Breast epithelium (tissue), 4 donors: ENCODE measurements around the gene ASTN2. TPM values are rescaled to one million over a fixed set of nuclear protein-coding genes. Genes with fewer than 3 reads are reported as not detected.

Source experiments
- DNase-seq, 2 donors: peaks; one replicate each; pipeline ENCODE4 v3.0.0-alpha.2; 2019; ENCODE audit warnings: low spot score in 2 of 2
- H3K27ac ChIP-seq, 2 donors: fragments of 200-600 bp; sonication (generic) in 1 of 2; one replicate each; pipeline ENCODE4 v1.5.1; 2016 to 2019; ENCODE audit warnings: mild to moderate bottlenecking in 1 of 2
- H3K27me3 ChIP-seq, 2 donors: fragments of 200-600 bp; sonication (generic) in 1 of 2; one replicate each; pipeline versions ENCODE4 v1.5.1 to v1.6.0; 2017 to 2019; ENCODE audit warnings: control low read depth in 1 of 2, mild to moderate bottlenecking in 1 of 2
- H3K36me3 ChIP-seq: fragments of 200-600 bp; one replicate; pipeline ENCODE4 v1.5.1; 2019
- H3K4me1 ChIP-seq, 2 donors: fragments of 200-600 bp; sonication (generic); one replicate each; pipeline ENCODE4 v1.5.1; 2016 to 2019; ENCODE audit warnings: control low read depth in 1 of 2
- H3K4me3 ChIP-seq, 3 donors: fragments of 200-600 bp; sonication (generic); 1 replicate in 2 of 3; 2 replicates in 1 of 3; pipeline ENCODE4 v1.5.1; 2016 to 2019; ENCODE audit warnings: mild to moderate bottlenecking in 3 of 3, moderate library complexity in 2 of 3
- H3K9me3 ChIP-seq, 2 donors: fragments of 200-600 bp; sonication (generic) in 1 of 2; one replicate each; pipeline ENCODE4 v1.5.1; 2016 to 2019; ENCODE audit warnings: control low read depth in 1 of 2
- CTCF ChIP-seq, 3 donors: fragments of 450-650 bp; IDR thresholded peaks; one replicate each; pipeline ENCODE4 v1.5.1; 2016 to 2017; ENCODE audit warnings: antibody characterized with exemption in 3 of 3, mild to moderate bottlenecking in 3 of 3, moderate library complexity in 3 of 3
- POLR2A ChIP-seq: fragments of 450-650 bp; IDR thresholded peaks from one replicate; pipeline ENCODE4 v1.6.1; 2016; ENCODE audit warnings: antibody characterized with exemption, mild to moderate bottlenecking, moderate library complexity
- POLR2AphosphoS5 ChIP-seq, 3 donors: sonication (generic); formaldehyde crosslinking; IDR thresholded peaks; one replicate each; pipeline ENCODE4 v1.6.1; 2017; ENCODE audit warnings: antibody characterized with exemption in 3 of 3
- intact Hi-C: fragments of 100-400 bp; cut with DNase I; formaldehyde crosslinking; loops from one replicate; pipeline ENCODE4 v1.15.1; 2023; ENCODE audit warnings: low total_unique reads
- total RNA-seq, 3 donors: library from RNA; depleted of rRNA; stranded (reverse); fragments of >200 nt; gene quantifications; one replicate each; pipeline ENCODE4 v1.1.0, GENCODE V29; 2016

The ASTN2 gene
- total RNA-seq, 3 donors from 2014 or later, result 9.1 to 13.8 (median 9.8) TPM

DNA sequence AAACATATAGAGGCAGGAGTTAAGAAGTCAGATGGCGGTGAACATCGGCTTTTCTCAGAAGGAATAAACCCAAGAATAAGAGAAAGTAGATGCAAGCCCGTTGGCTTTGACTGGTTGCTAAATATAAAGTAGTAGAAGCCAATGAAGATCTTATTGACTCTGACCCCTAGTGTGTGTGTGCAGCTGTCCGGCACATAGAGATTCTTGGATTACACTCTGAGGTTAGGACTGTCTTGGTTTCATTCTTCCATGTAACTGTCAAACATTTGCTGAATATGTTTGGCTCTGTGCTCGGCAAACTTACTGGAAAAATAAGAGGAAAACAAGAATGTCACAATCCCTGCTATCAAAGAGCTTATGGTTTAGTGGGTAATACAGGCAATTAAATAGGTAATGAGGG is 54.9 kb downstream of the ASTN2 start:
- H3K9me3 ChIP-seq, result no peaks in the 10 kb centered on the region
- H3K4me3 ChIP-seq, result no peak overlapping the region
- DNase-seq, result no peak
- no peaks in the 10 kb centered on the region for H3K4me1 ChIP-seq
- TF ChIP-seq POLR2A (no peak), CTCF (IDR thresholded peaks at IDR 0.05) (no peak), POLR2AphosphoS5 (IDR thresholded peaks at IDR 0.05) (no peak)
- intact Hi-C loops, result no loop called here
- H3K36me3 ChIP-seq, result no peaks in the 10 kb centered on the region
- H3K27ac ChIP-seq, result no peak overlapping the region
- no peaks in the 10 kb centered on the region for H3K27me3 ChIP-seq

DNA sequence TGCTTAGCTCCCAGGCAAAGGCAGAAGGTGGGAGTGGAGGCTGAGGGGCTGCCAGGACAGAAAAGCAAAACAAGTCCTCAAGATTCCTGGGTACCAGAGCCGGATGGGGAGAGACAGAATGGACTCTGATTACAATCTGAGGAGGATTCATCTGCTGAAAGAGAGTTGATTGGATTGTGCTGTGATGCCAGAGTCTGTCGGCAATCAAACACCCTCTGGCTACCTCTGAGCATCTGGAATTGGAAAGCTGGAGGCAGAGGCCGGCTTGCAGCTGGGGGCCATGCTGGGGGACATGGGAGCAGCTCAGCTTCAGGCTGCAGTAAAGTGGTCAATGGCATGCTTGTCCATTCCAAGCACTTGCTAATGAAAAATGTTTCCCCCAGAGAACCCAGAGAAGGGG is 59.3 kb downstream of the ASTN2 start:
- Histone ChIP-seq H3K9me3 (no peaks in the 10 kb centered on the region), H3K4me1 (no peaks in the 10 kb centered on the region), H3K4me3 (no peak overlapping the region), H3K36me3 (no peaks in the 10 kb centered on the region), H3K27me3 (no peaks in the 10 kb centered on the region), H3K27ac (no peak overlapping the region)
- no peak for TF ChIP-seq POLR2AphosphoS5 (IDR thresholded peaks at IDR 0.05)
- no peak for TF ChIP-seq POLR2A
- no peak for TF ChIP-seq CTCF (IDR thresholded peaks at IDR 0.05)
- intact Hi-C loops, result no loop called here
- no peak for DNase-seq

GRCh38 chr9:117354997-117355396 is 59.9 kb downstream of the ASTN2 start:
- Histone ChIP-seq H3K36me3 (no peaks in the 10 kb centered on the region), H3K27ac (no peak overlapping the region), H3K4me3 (no peak overlapping the region), H3K9me3 (no peaks in the 10 kb centered on the region), H3K4me1 (no peaks in the 10 kb centered on the region), H3K27me3 (no peaks in the 10 kb centered on the region)
- TF ChIP-seq CTCF (IDR thresholded peaks at IDR 0.05) (no peak), POLR2AphosphoS5 (IDR thresholded peaks at IDR 0.05) (no peak), POLR2A (no peak)
- DNase-seq, result no peak
- intact Hi-C loops, result loop anchor here (5.0 kb wide), 1 partner anchor 1897 kb away; no protein-coding TSS in a partner anchor

DNA sequence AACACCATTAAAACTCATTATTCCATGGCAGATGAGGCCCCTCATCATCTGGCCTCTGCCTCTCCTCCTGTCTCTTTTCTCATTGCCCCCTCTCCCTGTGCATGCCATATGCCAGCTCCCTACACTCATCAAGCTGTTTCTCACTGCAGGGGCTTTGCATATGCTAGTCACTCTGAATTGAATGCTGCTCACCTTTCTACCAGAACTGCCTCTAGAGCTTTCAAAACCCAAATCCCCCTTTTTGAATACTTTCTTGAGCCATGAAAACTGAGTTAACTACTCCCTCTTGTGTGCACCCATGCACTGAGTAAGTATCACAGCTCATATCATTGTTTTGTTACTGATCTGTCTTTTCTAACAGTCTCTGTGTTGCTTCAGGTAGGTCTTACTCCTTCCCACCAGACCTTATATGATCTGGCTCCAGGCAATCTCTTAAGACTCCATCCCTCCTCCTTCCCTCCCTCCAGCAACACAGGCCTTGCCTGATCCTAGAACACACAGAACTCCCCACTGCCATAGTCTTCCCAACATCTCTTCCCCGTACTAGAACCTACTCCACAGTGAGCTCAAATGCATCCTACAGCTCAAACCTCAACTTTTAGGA is 60.5 kb downstream of the ASTN2 start:
- no peaks in the 10 kb centered on the region for H3K27me3 ChIP-seq
- H3K4me1 ChIP-seq, result no peaks in the 10 kb centered on the region
- H3K9me3 ChIP-seq, result no peaks in the 10 kb centered on the region
- no peaks in the 10 kb centered on the region for H3K36me3 ChIP-seq
- intact Hi-C loops, result loop anchor here (5.0 kb wide), 1 partner anchor 1898 kb away; no protein-coding TSS in a partner anchor
- H3K27ac ChIP-seq, result no peak overlapping the region
- H3K4me3 ChIP-seq, result no peak overlapping the region
- no peak for DNase-seq
- no peak for TF ChIP-seq POLR2AphosphoS5 (IDR thresholded peaks at IDR 0.05)
- no peak for TF ChIP-seq POLR2A
- no peak for TF ChIP-seq CTCF (IDR thresholded peaks at IDR 0.05)

GRCh38 chr9:117344892-117345660 is 69.8 kb downstream of the ASTN2 start:
- Histone ChIP-seq H3K4me3 (no peak overlapping the region), H3K36me3 (no peaks in the 10 kb centered on the region), H3K4me1 (no peaks in the 10 kb centered on the region), H3K27ac (no peak overlapping the region), H3K27me3 (no peaks in the 10 kb centered on the region), H3K9me3 (no peaks in the 10 kb centered on the region)
- no peak for TF ChIP-seq POLR2A
- no peak for TF ChIP-seq CTCF (IDR thresholded peaks at IDR 0.05)
- no peak for TF ChIP-seq POLR2AphosphoS5 (IDR thresholded peaks at IDR 0.05)
- intact Hi-C loops, result no loop called here
- no peak for DNase-seq
